H9 (cell line): ENCODE data around the gene GAREM1. TPM values are rescaled to one million over a fixed set of nuclear protein-coding genes. Genes with fewer than 3 reads are reported as not detected.

Experiments
- DNase-seq: peaks from one replicate; pipeline ENCODE4 v3.0.0-alpha.2; 2017
- H2AFZ ChIP-seq: one replicate; pipeline ENCODE4 v1.6.1; 2013; ENCODE audit warnings: mild to moderate bottlenecking, low read length, control low read depth, moderate library complexity
- H2AK5ac ChIP-seq: 2 replicates; pipeline ENCODE4 v1.6.1; 2013; ENCODE audit warnings: low read length, control low read depth, mixed read lengths; ENCODE audit not compliant: insufficient read length
- H2BK120ac ChIP-seq: one replicate; pipeline ENCODE4 v1.6.1; 2013; ENCODE audit warnings: low read depth, mild to moderate bottlenecking, low read length, control low read depth, inconsistent platforms; ENCODE audit not compliant: poor library complexity, severe bottlenecking
- H2BK12ac ChIP-seq: 2 replicates; pipeline ENCODE4 v1.6.1; 2013; ENCODE audit warnings: low read length, control low read depth, mixed read lengths, low read depth; ENCODE audit not compliant: insufficient read length
- H2BK15ac ChIP-seq: 2 replicates; pipeline ENCODE4 v1.6.1; 2013; ENCODE audit warnings: low read depth, low read length, control low read depth
- H2BK20ac ChIP-seq: one replicate; pipeline ENCODE4 v1.6.1; 2013; ENCODE audit warnings: low read depth, mild to moderate bottlenecking, low read length, control low read depth, inconsistent platforms; ENCODE audit not compliant: poor library complexity, severe bottlenecking
- H2BK5ac ChIP-seq: 2 replicates; pipeline ENCODE4 v1.6.1; 2013; ENCODE audit warnings: low read length, control low read depth, mixed read lengths; ENCODE audit not compliant: insufficient read length
- H3K14ac ChIP-seq: 2 replicates; pipeline ENCODE4 v1.6.1; 2013; ENCODE audit warnings: low read length, control low read depth; ENCODE audit not compliant: insufficient read depth
- H3K18ac ChIP-seq: 2 replicates; pipeline ENCODE4 v1.6.1; 2013; ENCODE audit warnings: low read depth, mild to moderate bottlenecking, mixed read lengths, low read length, control low read depth; ENCODE audit not compliant: insufficient read length
- H3K23ac ChIP-seq: 2 replicates; pipeline ENCODE4 v1.6.1; 2013; ENCODE audit warnings: low read length, control low read depth, mixed read lengths, low read depth; ENCODE audit not compliant: insufficient read length
- H3K23me2 ChIP-seq: 2 replicates; pipeline ENCODE4 v1.6.1; 2013; ENCODE audit warnings: low read depth, mild to moderate bottlenecking, mixed read lengths, low read length, control low read depth; ENCODE audit not compliant: insufficient read length, poor library complexity, severe bottlenecking
- H3K27ac ChIP-seq: 2 replicates; pipeline ENCODE4 v1.5.1; 2013; ENCODE audit warnings: low read length, control low read depth, mixed read lengths, low read depth; ENCODE audit not compliant: insufficient read length
- H3K27me3 ChIP-seq: 2 replicates; pipeline ENCODE4 v1.6.1; 2013; ENCODE audit warnings: low read length, control low read depth, inconsistent platforms; ENCODE audit not compliant: insufficient read depth
- H3K4ac ChIP-seq: 2 replicates; pipeline ENCODE4 v1.6.1; 2013; ENCODE audit warnings: low read depth, mild to moderate bottlenecking, control low read depth, inconsistent platforms, low read length, moderate library complexity
- H3K4me1 ChIP-seq: 2 replicates; pipeline ENCODE4 v1.6.1; 2013; ENCODE audit warnings: low read length, control low read depth, inconsistent platforms; ENCODE audit not compliant: insufficient read depth
- H3K4me2 ChIP-seq: 2 replicates; pipeline ENCODE4 v1.6.1; 2013; ENCODE audit warnings: low read length, control low read depth, mixed read lengths; ENCODE audit not compliant: insufficient read length, insufficient read depth
- H3K56ac ChIP-seq: 2 replicates; pipeline ENCODE4 v1.6.1; 2013; ENCODE audit warnings: low read depth, mild to moderate bottlenecking, mixed read lengths, low read length, control low read depth; ENCODE audit not compliant: insufficient read length
- H3K79me1 ChIP-seq: 2 replicates; pipeline ENCODE4 v1.6.1; 2013; ENCODE audit warnings: low read depth, mild to moderate bottlenecking, moderate library complexity, low read length, control low read depth, inconsistent platforms; ENCODE audit not compliant: insufficient read depth, poor library complexity, severe bottlenecking
- H3K79me2 ChIP-seq: 2 replicates; pipeline ENCODE4 v1.6.1; 2013; ENCODE audit warnings: low read length, control low read depth, inconsistent platforms; ENCODE audit not compliant: insufficient read depth
- H3K9ac ChIP-seq: 2 replicates; pipeline ENCODE4 v1.6.1; 2013; ENCODE audit warnings: low read length, control low read depth, mixed read lengths; ENCODE audit not compliant: insufficient read length; ENCODE audit errors: extremely low read depth
- H3K9me3 ChIP-seq: one replicate; pipeline ENCODE4 v1.6.1; 2013; ENCODE audit warnings: low read depth, low read length, inconsistent platforms; ENCODE audit not compliant: control insufficient read depth
- H3T11ph ChIP-seq: one replicate; pipeline ENCODE4 v1.6.1; 2013; ENCODE audit warnings: mild to moderate bottlenecking, low read length, control low read depth, inconsistent platforms
- H4K20me1 ChIP-seq: one replicate; pipeline ENCODE4 v1.6.1; 2013; ENCODE audit not compliant: control insufficient read depth, insufficient read length, insufficient read depth
- H4K5ac ChIP-seq: 2 replicates; pipeline ENCODE4 v1.6.1; 2013; ENCODE audit warnings: low read depth, mild to moderate bottlenecking, mixed read lengths, low read length, control low read depth; ENCODE audit not compliant: insufficient read length
- H4K8ac ChIP-seq: replicated peaks from 2 replicates; pipeline ENCODE4 v1.6.1; 2013; ENCODE audit warnings: low read length, control low read depth, mixed read lengths, low read depth; ENCODE audit not compliant: insufficient read length
- H4K91ac ChIP-seq: 2 replicates; pipeline ENCODE4 v1.6.1; 2013; ENCODE audit warnings: low read depth, mild to moderate bottlenecking, moderate library complexity, mixed read lengths, low read length, control low read depth; ENCODE audit not compliant: insufficient read length
- H3K27ac Mint-ChIP-seq, 3 experiments: 2 replicates in 2 of 3; 3 replicates in 1 of 3; pipeline ENCODE4 v1.8.0; 2020 to 2021; ENCODE audit warnings: mixed read lengths in 3 of 3, mild to moderate bottlenecking in 1 of 3, moderate library complexity in 1 of 3
- H3K27me3 Mint-ChIP-seq: 2 replicates; pipeline ENCODE4 v1.8.0; 2021; ENCODE audit warnings: low read depth, mild to moderate bottlenecking, moderate library complexity, mixed read lengths
- H3K36me3 Mint-ChIP-seq, 3 experiments: 2 replicates in 2 of 3; 3 replicates in 1 of 3; pipeline ENCODE4 v1.8.0; 2020 to 2021; ENCODE audit warnings: low read depth in 3 of 3, mixed read lengths in 3 of 3; ENCODE audit not compliant: insufficient read depth in 1 of 3
- H3K4me1 Mint-ChIP-seq, 2 experiments: 2 replicates each; pipeline ENCODE4 v1.8.0; 2020; ENCODE audit warnings: mixed read lengths in 2 of 2
- H3K4me3 Mint-ChIP-seq, 2 experiments: 2 replicates in 1 of 2; 3 replicates in 1 of 2; pipeline ENCODE4 v1.8.0; 2020 to 2021; ENCODE audit warnings: mild to moderate bottlenecking in 2 of 2, mixed read lengths in 2 of 2, moderate library complexity in 1 of 2
- H3K9me3 Mint-ChIP-seq, 2 experiments: 2 replicates in 1 of 2; 3 replicates in 1 of 2; pipeline ENCODE4 v1.8.0; 2020; ENCODE audit warnings: mild to moderate bottlenecking in 2 of 2, mixed read lengths in 2 of 2, moderate library complexity in 1 of 2
- CTCF ChIP-seq: fragments of 200-600 bp; sonication (generic); conservative IDR thresholded peaks from 3 replicates; pipeline ENCODE4 v1.8.0; 2021; ENCODE audit warnings: antibody characterized with exemption, mild to moderate bottlenecking
- WGBS: extraction: QIAGEN DNeasy Blood & Tissue Kit; methylation state at CpG from one replicate; pipeline ENCODE4 v1.1.7; 2013; ENCODE audit warnings: missing lambda C conversion rate, low lambda C conversion rate, mixed read lengths; ENCODE audit not compliant: insufficient read length; ENCODE audit errors: extremely low coverage; 5-methylcytosine and 5-hydroxymethylcytosine counted together
- total RNA-seq: library from RNA; stranded (reverse); gene quantifications from 2 replicates; pipeline ENCODE4 v1.2.1, GENCODE V29; 2021

GAREM1 gene
- total RNA-seq, 1 experiment from 2014 or later = 4.4 TPM

- no peak for TF ChIP-seq CTCF
Measured at GRCh38 chr18:32302806-32303205, 167.9 kb downstream of the GAREM1 start.

More at GRCh38 chr18:32302806-32303205, 167.9 kb downstream of the GAREM1 start:
- no peaks in the 10 kb centered on the region for H3K79me2 ChIP-seq
- no peak overlapping the region for H4K8ac ChIP-seq
- H3K79me1 ChIP-seq = no peaks in the 10 kb centered on the region
- no peaks in the 10 kb centered on the region for H3K27me3 Mint-ChIP-seq
- H3K23me2 ChIP-seq = no peaks in the 10 kb centered on the region
- H3K4me2 ChIP-seq = no peak overlapping the region
- H3K4ac ChIP-seq = no peak overlapping the region
- H4K91ac ChIP-seq = no peak overlapping the region
- no peak overlapping the region for H2AFZ ChIP-seq
- H2BK20ac ChIP-seq = no peak overlapping the region
- H3K27ac ChIP-seq = no peak overlapping the region
- H2BK12ac ChIP-seq = no peak overlapping the region
- no CpG with 5 or more reads among the region's 5 CpGs for WGBS
- H3K9me3 Mint-ChIP-seq = no peaks in the 10 kb centered on the region
- DNase-seq = no peak
- no peak overlapping the region for H3K23ac ChIP-seq
- no peak overlapping the region for H3K27ac Mint-ChIP-seq
- no peak overlapping the region for H3K4me3 Mint-ChIP-seq
- no peaks in the 10 kb centered on the region for H3K9me3 ChIP-seq
- no peaks in the 10 kb centered on the region for H4K20me1 ChIP-seq
- H2BK15ac ChIP-seq = no peak overlapping the region
- H3K4me1 ChIP-seq = no peaks in the 10 kb centered on the region
- H3K14ac ChIP-seq = 0 out of 2 replicates have a peak overlapping the region, but pooled peaks have one; percentile 66
- no peak overlapping the region for H4K5ac ChIP-seq
- no peak overlapping the region for H3K18ac ChIP-seq
- H3K56ac ChIP-seq = no peak overlapping the region
- H3K9ac ChIP-seq = no peak overlapping the region
- H3K36me3 Mint-ChIP-seq = no peaks in the 10 kb centered on the region
- no peaks in the 10 kb centered on the region for H3K4me1 Mint-ChIP-seq
- H2BK120ac ChIP-seq = no peak overlapping the region
- H2BK5ac ChIP-seq = no peak overlapping the region
- no peak overlapping the region for H3T11ph ChIP-seq
- H3K27me3 ChIP-seq = no peaks in the 10 kb centered on the region
- no peak overlapping the region for H2AK5ac ChIP-seq
